NCI-H1048 (cell line): ENCODE results near the gene INMT.
"Not testable (repeated sequence)": the region's sequence is repeated elsewhere in the genome, so short reads cannot be mapped to it uniquely, and the experiment has no call there.

Experiments
- DNase-seq: peaks from one replicate; lab custom pipeline; 2025; lab: John Stamatoyannopoulos, UW

INMT gene

DNA sequence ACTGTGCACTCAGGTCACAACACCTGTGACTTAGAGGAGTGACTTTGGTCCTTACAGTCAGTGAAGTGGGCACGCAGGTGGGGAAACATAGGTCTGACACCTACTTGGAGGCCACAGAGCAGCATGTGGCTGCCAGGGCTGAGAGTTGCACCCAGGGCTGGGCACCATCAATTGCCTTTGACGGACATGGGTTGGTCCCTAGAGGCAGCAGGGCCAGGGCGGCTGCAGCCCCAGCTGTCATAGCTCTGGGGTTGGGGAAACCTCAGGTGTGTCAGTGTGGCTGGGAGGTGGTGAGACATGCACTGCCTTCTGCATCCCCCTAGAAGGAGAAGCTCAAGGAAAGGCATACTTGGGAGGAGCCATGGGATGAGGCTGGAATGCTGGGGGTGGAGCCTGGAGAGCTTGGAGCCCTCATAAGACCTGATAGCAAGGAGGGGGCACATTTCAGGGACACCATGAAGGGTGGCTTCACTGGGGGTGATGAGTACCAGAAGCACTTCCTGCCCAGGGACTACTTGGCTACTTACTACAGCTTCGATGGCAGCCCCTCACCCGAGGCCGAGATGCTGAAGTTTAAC, at the start of gene INMT:
Gene INMT, plus strand, starts transcription at position 440 of the 578 bp plus-strand sequence. Its CDS starts 16 bp downstream, at position 456.
- no peak for DNase-seq

- no peak for DNase-seq
Observed at GRCh38 chr7:30702200-30702599, 49.7 kb upstream of the INMT start.

DNA sequence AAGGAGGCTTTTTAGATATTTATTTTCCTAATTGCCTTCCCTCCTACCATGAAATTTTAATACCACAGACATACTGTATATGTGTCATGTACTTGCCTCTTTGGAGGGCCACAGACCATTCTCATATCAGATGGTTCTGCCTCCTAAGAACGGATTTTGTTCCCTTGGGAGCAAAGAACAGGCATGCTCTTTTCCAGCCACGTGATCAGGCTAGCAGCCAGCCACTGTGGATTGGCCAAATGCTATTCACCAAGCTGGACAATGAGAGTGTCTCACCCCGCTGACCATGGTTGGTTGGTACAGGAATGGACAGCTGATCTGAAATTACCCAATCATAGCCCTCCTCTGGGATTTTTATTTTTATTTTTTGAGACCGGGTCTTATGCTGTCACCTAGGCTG, 48.2 kb upstream of the INMT start:
- DNase-seq: no peak

GRCh38 chr7:30705008-30705407, 46.9 kb upstream of the INMT start:
- no peak for DNase-seq

GRCh38 chr7:30705596-30705995, 46.3 kb upstream of the INMT start:
- no peak for DNase-seq

- DNase-seq: no peak
Observed at GRCh38 chr7:30706316-30706715, 45.6 kb upstream of the INMT start.

DNA sequence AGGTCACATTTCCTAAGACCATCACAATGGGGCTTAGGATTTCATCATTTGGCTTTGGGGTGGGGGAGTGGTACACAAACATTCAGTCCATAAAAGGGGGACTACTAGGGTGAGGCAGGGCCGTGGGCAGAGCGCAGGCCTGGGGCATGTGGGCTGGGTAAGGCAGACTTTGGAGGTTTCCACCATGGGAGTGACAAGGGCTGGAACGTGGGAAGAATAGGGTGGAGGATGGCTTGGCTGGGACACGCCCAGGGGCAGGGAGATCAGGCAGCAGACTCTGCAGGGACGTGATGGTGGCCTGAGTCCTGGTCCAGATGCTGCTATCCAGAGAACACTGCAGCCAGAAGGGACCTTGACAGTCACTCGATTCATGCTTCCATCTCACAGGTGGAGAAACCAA, 45.0 kb upstream of the INMT start:
- DNase-seq: no peak

DNA sequence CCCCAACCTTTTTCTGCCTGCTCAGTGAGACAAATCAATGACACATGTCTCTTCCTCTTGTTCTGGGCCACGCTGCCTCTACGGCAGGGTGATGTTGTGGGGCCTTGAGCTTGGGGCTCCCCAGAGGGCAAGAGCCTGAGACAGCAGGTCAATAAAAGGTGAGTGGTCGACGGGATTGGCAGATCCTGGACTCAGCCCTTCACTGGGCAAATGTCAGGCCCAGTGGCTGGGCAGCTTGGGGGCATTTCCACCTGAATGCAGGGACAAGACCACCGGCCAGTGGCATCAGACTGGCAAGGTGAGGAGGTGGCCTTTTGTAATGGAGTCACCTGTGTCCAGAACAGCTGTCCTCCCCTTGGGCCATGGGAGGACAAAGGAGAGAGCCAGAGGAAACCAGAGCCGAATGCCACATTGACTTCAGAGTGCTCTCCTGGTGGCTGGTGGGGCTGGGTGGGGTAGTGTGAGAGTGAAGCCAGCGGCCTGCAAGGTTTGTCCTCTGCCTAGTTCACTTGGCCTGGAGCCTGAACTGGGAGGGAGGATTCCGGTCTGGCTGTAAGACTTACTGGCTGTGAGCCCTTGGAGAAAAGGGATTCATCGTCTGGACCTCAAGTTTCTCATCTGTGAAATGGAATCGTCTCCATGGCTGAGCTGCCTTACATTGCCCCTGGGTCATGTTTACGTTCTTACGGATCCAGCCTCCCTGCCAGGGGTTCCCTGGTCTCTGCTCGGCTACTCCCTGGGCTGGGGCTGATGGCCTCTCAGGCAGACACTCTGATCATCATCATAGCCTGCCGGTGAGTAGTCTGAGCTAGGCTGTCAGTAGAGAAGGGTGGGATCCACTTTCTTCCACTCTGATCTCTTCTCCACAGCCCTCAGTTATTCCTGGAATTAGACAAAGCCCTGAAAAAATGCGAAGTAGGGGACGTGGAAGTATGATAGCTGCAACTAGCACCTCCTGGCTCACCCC, 44.3 kb upstream of the INMT start:
- no peak for DNase-seq

- no peak for DNase-seq
Observed at GRCh38 chr7:30708412-30708811, 43.5 kb upstream of the INMT start.

- no peak for DNase-seq
Observed at GRCh38 chr7:30708983-30709382, 43.0 kb upstream of the INMT start.

DNA sequence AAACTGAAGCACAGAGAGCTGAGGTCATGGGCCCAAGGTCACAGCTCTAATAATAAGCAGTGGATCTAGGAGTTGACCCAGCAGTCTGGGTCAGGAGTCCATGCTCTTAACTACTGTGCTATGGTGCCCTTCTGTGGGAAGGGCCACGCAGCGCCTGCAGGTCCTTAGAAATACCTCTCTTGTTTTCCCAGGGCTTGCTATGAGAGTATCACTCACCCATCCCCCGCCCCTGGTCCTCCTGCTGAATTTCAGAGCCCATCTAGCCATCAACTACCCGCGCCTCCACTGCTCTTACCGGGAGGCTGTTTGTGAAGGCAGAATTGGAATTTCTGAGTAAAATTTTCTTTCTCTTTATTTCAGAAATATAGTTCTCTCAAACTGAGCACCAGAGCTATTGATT, 42.4 kb upstream of the INMT start:
- no peak for DNase-seq

GRCh38 chr7:30710669-30711068, 41.3 kb upstream of the INMT start:
- no peak for DNase-seq

- DNase-seq: no peak
Observed at GRCh38 chr7:30713392-30713791, 38.5 kb upstream of the INMT start.

DNA sequence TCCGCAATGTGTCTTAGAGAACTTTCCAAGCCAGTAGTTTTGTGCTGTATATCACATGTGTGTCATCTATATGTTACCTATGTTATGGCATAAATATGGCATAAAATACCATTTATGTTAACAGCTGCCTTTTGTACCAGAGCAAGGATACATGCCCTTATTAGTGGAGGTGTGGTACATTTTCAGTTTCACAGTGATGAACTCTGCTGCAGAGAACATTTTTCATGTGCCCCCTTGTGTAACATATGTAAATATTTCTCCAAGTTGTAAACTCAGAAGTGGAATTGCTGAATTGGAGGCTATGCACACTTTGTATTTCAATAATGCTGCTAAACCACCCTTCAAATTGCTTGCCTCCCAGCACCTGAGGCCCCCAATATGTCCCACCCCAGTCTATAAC, 37.8 kb upstream of the INMT start:
- no peak for DNase-seq

- DNase-seq: no peak
Observed at GRCh38 chr7:30717181-30717580, 34.8 kb upstream of the INMT start.

DNA sequence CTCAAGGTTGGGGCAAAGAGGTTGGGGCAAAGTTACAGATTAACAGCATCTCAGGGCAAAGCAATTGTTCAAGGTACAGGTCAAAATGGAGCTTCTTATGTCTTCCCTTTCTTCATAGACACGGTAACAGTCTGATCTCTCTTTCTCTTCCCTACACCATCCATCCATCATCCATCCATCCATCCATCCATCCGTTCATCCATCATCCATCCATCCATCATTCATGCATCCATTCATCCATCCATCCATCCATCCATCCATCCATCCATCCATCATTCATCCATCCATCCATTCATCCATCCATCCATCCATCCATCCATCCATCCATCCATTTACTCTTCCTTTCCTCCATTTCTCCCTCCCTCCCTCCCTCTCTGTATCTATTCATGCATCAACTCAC, 32.5 kb upstream of the INMT start:
- DNase-seq: not testable (repeated sequence)

DNA sequence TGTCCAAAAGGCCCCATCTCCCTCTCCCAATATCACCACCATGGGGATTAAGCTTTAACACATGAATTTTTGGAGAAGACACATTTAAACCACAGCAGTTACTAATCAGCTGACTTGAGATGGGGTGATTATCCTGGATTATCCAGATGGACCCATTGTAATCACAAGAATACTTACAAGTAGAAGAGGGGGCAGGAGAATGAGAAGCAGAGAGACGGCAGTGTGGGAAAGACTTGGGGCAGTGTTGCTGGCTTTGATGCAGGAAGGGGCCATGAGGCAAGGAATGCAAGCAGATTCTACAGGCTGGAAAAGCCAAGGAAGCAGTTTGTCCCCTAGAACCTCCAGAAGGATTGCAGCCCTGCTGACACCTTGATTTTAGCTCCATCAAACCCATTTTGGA, 30.7 kb upstream of the INMT start:
- no peak for DNase-seq

- DNase-seq: no peak
Observed at GRCh38 chr7:30722187-30722586, 29.7 kb upstream of the INMT start.

- DNase-seq: no peak
Observed at GRCh38 chr7:30722671-30723070, 29.3 kb upstream of the INMT start.

DNA sequence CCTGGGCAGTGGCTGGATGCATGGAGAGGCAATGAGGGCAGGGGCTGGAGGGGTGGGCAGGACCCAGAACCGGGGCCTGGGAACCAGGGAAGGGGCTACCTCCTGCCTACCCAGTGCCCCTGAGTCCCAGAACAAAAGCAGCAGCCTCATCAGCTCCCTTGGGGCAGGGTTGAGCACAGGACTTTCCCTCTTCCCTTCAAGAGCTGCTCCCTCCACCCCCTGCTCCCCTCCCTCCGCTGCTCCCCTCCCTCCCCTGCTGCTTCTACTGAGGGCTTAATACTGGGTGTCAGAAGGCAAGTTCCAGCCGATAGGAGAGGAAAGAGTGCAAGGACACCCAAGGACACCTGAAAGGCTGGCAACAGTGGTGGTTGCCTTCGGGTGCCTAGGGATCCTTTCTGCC, 28.2 kb upstream of the INMT start:
- no peak for DNase-seq

- DNase-seq: no peak
Observed at GRCh38 chr7:30726296-30727006, 25.5 kb upstream of the INMT start.

- DNase-seq: no peak
Observed at GRCh38 chr7:30727061-30727945, 24.6 kb upstream of the INMT start.
